Measurements from ENCODE around the gene LIPC.

LIPC gene

DNA sequence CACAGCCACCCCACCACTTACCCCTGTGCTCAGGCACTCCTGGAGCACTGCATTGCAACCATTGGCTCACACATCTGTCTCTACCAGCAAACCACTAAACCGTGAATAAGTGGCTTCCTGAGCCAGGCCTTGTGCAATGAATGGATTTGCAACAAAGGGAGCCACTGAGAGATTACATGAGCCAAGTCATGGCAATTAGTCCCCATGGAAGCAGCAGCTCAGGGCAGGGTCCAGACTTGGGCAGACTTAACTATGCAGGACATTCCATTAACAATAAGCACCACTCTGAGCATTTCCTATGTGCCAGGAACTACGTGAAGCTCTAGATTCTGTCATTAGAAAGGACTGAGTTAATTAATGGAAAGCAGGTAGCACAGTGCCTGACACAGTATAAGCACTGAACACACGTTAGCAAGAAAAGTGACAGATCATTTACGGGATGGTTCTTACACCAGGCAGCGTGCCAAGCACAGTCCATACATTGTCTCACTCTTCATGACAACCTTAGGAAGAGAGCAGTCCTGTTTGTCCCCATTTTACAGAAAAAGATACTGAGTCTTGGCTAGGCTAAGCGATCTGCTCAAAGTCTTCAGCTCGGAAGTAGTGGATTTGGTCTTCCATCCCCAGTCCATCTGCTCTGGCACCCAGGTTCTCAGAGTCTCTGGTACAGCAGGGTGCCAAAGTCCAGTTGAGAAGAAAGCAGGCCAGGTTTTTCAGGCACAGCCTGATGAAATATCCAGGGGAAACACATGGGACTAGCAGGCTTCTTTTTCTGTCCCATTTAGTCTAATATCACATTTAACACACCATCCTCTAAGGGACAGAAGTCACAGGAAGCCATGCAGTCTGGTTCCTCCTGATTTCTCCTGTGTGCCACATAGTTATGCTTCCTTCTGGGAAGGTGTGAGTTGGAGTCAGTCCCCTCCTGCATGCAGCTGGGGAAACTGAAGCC, 44.1 kb downstream of the LIPC start:
- peak; percentile 78 for DNase-seq (ENCODE audit: low spot score)

DNA sequence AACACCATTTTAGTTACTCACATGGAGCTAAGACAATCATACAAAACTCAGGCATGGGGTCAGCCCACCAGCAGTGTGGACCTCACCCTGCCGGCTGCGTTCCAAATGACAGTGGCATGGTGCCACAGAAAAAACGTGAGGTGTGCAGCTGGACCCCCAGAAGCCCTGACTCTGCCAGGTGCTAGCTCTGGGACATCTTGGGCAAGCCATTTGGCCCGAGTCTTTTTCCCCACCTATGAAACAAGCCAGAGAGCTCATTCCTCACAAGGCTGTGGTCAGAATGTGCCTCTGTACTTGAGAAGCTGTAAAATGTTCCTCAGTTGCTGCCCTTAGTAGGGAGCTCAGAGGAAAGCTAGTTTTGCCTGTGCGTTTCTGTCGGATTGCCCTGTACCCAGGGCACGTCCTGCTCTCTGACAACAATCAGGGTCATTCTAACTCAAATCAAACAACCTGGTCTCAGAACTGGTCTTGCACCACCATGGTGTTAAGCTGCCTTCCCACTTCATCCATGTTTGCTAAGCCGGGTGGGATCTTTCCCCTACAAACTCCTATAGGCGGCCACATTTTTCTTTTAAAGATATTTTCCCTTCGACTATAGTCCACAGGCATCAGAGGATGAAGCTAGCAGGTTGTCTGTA, 44.9 kb downstream of the LIPC start:
- DNase-seq (ENCODE audit: low spot score) = no peak

DNA sequence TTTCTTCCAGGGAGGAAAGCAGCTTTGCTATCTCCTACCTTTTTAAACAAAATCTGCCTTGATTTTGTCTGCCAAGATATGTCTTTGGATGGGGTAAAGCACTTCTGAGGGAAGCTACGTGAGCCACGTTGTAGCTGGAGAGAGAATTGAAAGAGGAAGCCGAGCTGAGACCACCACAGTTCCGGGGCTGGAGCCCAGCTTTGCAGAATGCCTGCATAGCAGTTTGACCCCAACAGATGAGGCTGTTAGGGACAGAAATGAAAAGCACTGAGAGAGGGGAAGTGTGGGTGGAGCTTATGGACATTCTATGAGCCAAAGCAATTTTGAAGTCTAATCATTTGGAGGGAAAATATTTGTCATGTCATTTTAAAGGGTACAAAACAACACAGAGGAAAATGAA, 45.4 kb downstream of the LIPC start:
- no peak for DNase-seq (ENCODE audit: low spot score)

DNA sequence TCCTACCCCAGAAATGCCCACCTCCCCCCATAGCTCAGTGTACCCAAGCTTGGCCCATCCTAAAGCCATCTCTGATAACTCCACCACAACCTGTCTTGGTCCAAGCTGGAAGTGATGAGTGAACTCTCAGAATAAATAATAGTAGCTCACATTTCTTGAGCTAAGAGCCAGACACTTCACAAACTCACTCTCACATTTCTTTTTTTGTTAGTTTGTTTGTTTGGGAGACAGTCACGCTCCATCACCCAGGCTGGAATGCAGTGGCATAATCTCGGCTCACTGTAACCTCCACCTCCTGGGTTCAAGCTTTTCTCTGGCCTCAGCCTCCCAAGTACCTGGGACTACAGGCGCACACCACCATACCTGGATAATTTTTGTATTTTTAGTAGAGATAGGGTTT, 46.2 kb downstream of the LIPC start:
- no peak for DNase-seq (ENCODE audit: low spot score)

DNA sequence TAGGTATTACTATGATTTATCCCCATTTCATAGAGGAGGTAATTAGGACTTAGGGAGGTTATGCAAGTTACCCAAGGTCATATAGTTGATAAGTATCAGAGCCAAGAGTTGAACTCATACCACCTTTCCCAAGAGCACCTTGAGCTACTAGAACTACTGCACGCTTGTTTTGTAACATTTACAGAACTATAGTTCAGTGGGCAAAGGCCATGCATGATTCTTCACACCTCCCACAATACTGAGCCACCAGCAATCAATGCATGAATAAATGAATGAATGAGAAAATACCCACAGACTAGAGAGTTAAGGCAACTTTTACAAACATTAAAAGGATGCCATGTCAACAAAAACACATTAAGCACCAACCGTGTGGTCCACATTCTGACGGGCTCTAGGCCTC, 46.8 kb downstream of the LIPC start:
- DNase-seq (ENCODE audit: low spot score) = no peak

DNA sequence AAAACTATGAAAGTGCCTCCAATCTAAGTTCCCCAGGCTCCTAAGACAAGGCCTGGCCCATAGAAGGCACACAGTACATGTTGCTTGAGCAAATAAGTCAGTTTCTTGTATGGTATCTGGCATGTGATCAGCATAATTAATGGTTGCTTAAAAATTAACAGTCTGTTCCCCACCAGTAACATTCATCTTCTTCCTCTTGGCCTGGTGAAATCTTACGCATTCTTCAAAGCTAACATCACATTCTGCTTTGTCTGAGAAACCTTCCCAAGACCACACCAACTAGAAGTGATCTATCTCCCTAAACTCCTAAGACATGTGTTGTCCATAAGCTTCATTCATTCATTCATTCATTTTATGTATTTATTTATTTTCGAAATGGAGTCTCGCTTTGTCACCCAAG, 48.1 kb downstream of the LIPC start:
- DNase-seq (ENCODE audit: low spot score) = no peak

DNA sequence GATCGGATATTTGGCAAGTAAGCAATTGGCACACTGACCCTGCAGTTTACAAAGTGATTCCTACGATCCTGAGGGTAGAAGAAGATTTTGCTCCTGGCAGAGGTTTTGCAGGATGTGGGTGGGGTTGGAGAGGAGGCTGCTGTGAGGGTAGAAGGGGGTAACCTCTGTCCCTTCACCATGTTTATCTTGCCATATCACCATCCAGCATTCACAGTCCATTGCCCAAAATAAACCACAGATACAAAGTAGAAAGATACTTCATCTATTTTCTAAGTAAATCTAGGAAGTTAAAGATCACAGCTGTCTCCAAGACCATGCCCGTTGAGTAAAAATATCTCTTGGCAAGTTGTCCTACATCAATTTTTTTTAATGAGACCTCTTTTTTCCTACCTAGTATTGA, 51.6 kb downstream of the LIPC start:
- DNase-seq (ENCODE audit: low spot score) = no peak

DNA sequence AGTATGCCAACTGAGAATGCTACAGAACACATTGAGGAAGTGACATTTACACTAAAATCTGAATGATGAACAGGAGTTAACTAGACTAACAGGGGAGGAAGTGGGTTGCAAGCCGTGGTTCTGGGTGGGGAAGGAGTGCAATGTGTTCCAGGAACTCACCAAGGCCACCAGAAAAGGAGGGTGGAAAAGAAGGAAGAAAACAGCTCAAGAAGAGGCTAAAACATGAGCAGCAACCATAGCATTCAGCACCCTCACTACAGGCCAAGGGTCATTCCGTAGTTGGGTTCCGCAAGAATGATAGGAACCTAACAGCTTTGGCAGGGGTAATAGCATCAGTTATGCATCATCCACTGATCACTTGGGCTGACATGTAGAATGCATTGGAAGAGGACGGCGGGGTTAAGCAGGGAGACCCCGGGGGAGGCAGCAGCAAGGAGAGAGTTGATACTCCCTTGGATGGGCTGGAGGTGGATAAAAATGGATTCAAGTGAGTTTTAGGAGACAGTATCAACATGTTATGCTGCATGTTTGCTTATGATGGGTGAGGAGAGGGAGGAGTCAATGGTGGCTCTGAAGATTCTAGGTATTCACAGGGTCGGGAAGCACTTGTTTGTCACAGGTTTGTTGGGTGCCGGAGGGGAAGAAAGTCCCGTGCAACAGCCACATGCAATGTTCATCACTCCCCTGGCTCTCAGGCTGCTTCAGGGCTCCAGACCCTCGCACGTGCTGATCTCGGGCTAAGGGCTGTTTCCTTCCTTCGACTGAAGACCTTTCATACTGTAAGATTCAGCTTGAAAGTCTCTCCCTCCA, 53.2 kb downstream of the LIPC start:
- DNase-seq (ENCODE audit: low spot score) = no peak

DNA sequence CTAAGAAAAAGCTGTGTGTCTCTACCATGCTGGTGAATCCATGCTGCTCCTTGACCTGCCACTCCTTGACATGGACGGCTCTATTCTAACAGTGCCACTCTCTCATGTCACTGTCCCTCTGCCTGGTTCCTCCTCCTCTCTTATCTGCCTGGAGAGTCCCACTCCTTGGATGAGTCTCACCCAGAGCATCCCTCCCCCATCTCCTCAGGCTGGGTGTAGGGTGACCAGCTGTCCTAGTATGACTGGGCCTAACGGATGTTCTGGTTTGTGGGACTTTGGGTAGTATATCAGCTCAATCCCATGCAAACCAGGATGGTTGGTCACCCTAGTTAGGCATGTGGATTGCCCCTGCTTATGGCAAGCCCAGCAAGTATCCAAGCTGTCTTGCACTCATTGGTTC, 54.3 kb downstream of the LIPC start:
- no peak for DNase-seq (ENCODE audit: low spot score)

DNA sequence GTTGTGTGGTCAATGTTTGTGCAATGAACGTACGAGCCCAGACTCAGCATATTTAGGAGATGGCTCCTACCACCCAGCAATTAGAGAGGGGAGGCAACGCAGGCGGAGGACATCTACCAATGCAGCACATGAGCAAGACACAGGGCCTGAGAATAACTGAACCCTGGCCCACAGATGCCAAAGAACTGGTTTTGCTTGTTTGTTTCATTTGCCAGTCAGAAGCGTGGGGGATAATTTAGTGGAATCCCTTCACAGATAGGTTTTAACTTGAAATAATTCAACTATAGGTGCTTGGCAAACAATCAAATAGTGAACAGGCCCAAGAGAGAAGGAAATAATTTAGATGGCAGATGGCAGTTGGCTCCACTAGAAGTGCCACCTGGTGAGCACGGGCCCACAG, 54.8 kb downstream of the LIPC start:
- DNase-seq (ENCODE audit: low spot score) = no peak

DNA sequence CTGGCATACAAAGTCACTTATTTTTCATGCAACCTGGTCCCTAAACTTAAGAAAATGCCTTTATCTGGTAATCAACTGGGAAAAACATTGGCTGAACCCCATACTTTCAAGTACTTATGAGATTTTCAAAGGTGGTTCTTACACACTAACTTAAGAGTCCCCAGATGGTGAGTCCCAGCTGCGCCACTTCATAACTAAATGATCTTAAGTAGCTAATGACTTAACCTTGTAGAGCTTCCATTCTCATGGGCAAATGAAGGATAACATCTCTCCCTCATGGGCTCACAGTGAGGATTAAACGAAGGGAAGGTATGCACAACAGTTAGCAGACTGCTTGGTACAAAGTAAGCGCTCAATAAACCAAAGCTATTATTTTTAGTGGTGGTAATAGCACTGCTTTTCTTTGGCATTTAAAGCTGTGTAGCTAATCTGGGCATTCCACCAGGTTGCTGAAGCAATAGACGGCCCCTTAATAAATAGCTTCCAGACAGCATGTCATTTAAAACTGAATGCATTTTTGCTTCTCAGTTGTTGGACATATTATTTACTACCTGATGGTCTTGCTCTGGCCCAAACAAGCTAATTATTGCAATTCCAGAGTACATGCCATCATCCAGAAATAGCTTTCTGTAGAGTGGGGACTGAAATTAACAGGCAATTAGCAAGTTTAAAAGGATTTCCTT, 55.4 kb downstream of the LIPC start:
- peak; percentile 19 for DNase-seq (ENCODE audit: low spot score)

DNA sequence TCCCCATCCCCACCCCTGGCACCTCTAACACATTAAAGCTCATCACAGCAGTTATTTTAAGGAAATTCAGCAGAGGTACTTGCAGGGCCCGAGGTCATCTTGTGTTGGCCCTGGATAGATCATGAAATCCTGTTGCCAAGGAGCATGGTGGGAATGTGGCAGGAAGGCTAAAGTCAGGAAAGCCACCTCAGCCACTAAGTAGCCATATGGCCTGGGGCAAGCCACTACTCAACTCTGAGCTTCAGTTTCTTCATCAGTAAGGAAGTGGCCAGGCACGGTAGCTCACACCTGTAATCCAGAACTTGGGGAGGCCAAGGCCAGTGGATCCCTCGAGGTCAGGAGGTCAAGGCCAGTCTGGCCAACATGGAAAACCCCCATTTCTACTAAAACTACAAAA, 55.9 kb downstream of the LIPC start:
- no peak for DNase-seq (ENCODE audit: low spot score)

DNA sequence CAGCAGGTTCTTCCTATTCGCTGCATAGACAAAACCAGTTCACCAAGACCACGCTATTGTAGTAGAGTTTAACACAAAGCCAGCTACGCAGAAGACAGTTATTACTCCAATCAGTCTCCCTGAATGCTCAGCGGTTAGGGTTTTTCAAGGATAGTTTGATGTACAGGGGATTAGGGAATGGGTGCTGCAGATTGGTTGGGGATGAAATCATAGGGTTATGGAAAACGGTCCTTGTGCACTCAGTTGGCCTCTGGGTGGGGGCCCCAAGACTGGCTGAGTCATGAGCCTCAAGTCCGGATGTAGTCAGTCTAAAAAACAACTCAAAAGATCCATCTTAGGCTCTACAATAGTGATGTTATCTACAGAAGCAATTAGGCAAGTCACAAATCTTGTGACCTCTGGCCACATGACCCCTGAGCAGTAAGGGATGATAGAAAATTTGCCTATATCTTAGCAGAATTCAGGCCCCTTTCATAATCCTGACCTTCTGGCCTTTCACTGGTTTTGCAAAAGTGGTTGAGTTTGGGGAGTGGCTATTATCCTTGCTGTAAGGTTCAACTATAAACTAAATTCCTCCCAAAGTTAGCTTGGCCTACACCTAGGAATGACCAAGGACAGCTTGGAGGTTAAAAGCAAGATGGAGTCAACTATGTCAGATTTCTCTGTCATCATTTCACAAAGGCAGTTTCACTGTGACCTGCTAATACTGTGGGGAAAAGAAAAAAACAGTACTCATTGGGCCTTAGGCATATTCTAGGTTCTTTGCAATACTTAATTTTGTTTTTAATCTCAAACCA, 57.7 kb downstream of the LIPC start:
- DNase-seq (ENCODE audit: low spot score) = no peak

DNA sequence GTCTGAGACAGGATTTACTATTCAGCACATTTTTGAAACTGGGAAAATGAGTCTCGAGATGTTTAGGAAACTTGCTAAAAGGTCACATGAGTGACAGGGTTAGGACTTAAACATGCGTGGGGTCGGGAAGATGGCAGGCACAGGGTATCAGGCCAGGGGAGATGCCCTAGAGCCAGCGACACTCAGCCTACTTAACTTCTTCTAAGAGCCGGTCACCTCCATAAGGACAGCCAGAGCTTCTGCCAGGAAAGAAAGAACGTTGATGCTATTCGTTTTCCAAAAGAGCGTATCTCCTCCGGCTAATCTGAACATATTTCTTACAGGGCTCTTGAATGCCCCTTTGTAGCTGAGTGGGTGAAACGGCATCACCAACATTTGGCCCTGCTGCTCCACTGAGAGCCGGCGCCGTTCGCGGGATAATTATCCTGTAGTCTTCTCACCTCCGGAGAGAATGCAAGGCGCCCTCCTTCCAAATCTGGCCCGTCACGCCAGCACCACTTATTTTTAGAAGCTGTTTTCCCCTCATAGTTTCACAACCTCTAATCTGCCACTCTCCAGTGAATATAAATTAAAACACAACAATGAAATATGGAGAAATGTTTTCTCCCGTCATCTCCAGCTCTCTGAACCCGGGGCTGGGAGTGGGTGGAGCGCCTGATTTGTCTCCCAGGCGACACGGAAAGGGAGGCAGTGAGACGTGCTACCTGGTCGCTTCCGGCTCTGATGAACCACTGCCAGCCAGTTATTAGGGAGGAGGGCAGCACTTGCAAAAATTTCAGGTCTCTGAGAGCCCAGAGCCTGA, 58.5 kb downstream of the LIPC start:
- no peak for DNase-seq (ENCODE audit: low spot score)

DNA sequence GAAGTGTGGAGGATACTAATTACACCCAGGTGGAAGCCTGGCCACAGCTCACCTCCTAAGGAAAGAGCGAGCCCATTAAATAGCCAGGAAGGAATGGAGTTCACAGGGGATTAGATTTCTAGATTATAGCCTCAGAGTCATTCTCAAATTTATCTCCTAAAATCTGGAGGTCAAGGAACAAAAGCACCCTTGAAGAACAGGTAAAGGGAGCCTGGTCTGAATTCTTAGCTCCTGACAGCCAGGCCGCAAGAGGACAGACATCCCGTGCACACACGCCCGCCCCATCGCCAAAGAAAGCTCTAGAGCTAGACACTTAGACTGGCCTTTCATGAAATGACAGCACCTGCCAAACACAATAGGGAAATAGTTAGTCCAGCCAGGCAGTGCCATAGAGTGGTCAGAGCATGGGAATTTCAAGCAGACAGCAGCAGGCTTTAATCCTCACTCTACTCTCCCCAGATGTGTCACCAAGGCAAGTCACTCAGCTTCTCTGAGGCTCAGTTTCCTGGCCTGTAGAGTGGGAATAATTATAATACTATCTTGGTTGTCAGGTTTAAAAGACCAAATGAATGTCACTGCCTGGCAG, 59.2 kb downstream of the LIPC start:
- no peak for DNase-seq (ENCODE audit: low spot score)

DNA sequence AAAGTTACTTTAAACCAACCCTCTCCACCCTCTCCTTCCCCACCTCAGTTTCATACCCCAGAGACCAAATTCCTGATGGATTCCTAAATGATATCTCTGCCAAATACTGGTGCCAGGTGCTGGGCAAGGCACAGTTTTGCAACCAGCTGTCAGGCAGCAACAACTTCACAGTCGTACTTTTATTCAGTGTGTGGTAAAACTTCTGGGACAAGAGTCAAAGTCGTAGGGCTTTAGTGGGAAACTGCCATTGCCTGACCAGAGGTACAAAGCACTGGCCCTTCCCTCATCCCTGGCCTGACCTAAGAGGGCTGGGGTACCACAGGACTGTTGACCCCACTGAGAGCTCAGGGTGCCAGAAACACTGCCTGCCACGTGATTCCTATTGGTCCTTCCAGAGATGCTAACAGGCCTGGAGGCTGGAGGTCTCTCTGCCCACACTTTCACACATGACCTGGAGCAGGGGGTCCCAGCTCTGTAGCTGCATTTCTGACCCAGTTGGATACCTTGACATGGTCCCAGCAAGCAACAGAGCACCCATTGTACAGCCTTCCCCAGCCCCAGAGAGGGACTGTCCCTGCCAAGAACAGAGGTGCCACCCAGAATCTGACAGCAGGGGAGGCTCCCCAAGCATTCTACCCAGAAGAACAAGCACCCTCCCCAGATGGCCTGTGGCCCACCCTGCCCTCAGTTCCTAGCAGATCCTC, 59.9 kb downstream of the LIPC start:
- no peak for DNase-seq (ENCODE audit: low spot score)

DNA sequence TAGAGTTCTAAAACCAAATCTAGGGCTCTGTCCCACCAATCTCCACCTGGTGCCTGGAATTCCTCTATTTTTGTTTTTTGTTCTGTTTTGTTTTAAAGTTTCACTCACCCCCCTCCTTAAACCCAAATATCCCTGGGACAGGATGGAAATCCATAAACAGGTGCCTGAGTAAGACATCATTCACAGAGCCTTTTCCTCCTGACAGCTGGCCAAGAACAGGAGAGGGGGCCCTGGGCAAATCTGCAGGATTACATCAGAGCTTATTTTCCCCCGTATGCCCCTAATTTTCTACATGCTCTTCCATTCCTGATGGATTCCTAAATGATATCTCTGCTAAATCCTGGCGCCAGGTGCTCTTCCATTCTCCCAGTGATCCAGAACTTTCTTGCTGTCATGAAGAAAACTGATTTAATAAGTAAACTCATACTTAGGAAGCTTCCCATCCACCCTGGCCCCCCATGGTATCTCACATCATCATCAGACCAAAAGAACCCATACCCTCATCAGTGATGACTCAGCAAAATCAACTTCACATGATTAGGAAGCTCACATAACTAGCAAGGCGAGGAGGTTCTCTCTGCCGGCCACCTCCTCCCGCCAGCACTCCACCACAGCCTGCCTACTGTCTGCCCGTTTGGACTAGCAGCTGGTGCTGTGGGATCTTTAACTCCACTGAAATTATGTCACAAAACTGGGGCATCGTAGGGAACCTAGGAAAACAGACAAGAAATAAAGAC, 61.0 kb downstream of the LIPC start:
- no peak for DNase-seq (ENCODE audit: low spot score)

DNA sequence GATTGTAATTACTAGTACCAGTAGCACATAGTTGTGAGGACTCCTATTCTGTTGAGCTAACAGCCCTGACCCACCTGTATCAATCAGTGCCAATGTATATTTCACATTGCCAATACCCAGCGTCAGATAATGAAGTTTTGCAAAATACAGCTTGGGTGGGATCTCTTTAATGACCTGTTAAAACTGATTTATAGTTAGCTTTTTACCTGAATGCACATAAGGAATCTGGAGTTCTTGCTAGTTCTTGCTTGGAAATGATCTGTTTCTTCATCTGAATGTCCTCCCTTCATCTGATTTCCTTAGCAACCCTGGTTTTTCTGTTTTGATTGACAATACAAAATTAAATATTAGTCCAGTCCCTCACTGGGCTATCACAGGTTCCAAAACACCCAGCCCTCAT, 62.8 kb downstream of the LIPC start:
- DNase-seq (ENCODE audit: low spot score) = no peak

DNA sequence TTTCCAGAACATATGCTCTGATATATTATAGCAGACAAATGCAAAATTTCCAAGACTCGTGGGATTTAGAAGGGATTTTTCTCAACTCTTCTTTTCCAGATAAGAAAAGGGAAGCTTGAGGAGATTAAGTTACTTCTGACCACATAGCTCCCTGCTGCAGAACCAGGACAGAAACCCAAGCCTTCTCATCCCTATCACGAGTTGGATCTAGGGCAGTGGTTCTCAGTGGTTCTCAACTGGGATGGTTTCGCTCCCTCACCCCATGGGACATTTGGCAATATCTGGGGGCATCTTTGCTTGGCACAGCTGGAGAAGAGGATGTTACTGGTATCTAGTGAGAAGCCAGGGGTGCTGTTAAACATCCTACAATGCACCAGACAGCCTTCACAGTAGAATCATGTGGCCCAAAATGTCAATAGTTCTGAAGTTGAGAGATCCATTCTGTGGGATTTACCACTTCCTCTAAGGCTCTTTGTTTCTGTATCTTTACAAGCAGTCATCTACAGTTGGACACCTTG, 64.2 kb downstream of the LIPC start:
- DNase-seq (ENCODE audit: low spot score) = no peak

Measured in GM03348 (cell line).